Activated CD4-positive, alpha-beta T cell treated with anti-CD3 and anti-CD28 coated beads, Interleukin-10, Interleukin-2, amounts not matched to agents 100 ng/mL and 50 ng/mL, durations not matched to agents 16 hours and 8 hours (primary cell): ENCODE measurements around the gene P3H1.
"Not testable (repeated sequence)": the region's sequence is repeated elsewhere in the genome, so short reads cannot be mapped to it uniquely, and the experiment has no call there.

ENCODE experiments used
- DNase-seq: peaks from one replicate; pipeline ENCODE4 v3.0.0-alpha.2; 2020

P3H1 gene

GRCh38 chr1:42769811-42770210 is 3.0 kb upstream of the P3H1 start:
- DNase-seq = no peak

GRCh38 chr1:42768172-42768571 is 1.3 kb upstream of the P3H1 start:
- DNase-seq = no peak

GRCh38 chr1:42767510-42768000 is 727 bp upstream of the P3H1 start:
- DNase-seq = no peak

- DNase-seq = peak; percentile 51
Measured at GRCh38 chr1:42765832-42766740, 742 bp downstream of the P3H1 start.

- no peak for DNase-seq
Measured at GRCh38 chr1:42765269-42765668, 1.6 kb downstream of the P3H1 start.

GRCh38 chr1:42762269-42762668 is 4.6 kb downstream of the P3H1 start:
- DNase-seq = no peak

GRCh38 chr1:42761567-42761966 is 5.3 kb downstream of the P3H1 start:
- no peak for DNase-seq

GRCh38 chr1:42759114-42759513 is 7.7 kb downstream of the P3H1 start:
- no peak for DNase-seq

- DNase-seq = no peak
Measured at GRCh38 chr1:42758641-42759040, 8.2 kb downstream of the P3H1 start.

GRCh38 chr1:42757892-42758275 is 8.9 kb downstream of the P3H1 start:
- DNase-seq = no peak

GRCh38 chr1:42756956-42757891 is 9.6 kb downstream of the P3H1 start:
- DNase-seq = peak; percentile 46

- no peak for DNase-seq
Measured at GRCh38 chr1:42753070-42753469, 13.8 kb downstream of the P3H1 start.

GRCh38 chr1:42752284-42752683 is 14.5 kb downstream of the P3H1 start:
- DNase-seq = no peak

GRCh38 chr1:42751511-42752070 is 15.2 kb downstream of the P3H1 start:
- not testable (repeated sequence) for DNase-seq

GRCh38 chr1:42750041-42750440 is 16.8 kb downstream of the P3H1 start:
- no peak for DNase-seq

GRCh38 chr1:42748461-42749410 is 18.1 kb downstream of the P3H1 start:
- no peak for DNase-seq

- no peak for DNase-seq
Measured at GRCh38 chr1:42748021-42748420, 18.8 kb downstream of the P3H1 start.

GRCh38 chr1:42747125-42747524 is 19.7 kb downstream of the P3H1 start:
- peak; percentile 25 for DNase-seq

GRCh38 chr1:42746436-42747105 is 20.3 kb downstream of the P3H1 start:
- no peak for DNase-seq

- no peak for DNase-seq
Measured at GRCh38 chr1:42745851-42746250, 21.0 kb downstream of the P3H1 start.

- no peak for DNase-seq
Measured at GRCh38 chr1:42744148-42744413, 22.7 kb downstream of the P3H1 start.
